Memory B cell (primary cell): ENCODE data around the gene KRTAP10-2.
A peak's percentile ranks its signal among the peaks of the same experiment; 100 is the strongest.
"Not testable (repeated sequence)": the region's sequence is repeated elsewhere in the genome, so short reads cannot be mapped to it uniquely, and the experiment has no call there.

Experiments
- ATAC-seq: fragments of 150-1000 bp; cut with Tn5 transposase; 2 replicates; pipeline ENCODE4 v1.10.0; 2021; ENCODE audit warnings: low read depth, mild to moderate bottlenecking, moderate library complexity
- DNase-seq, 2 donors: peaks; one replicate each; pipeline ENCODE4 v3.0.0; 2022; ENCODE audit warnings: low spot score in 2 of 2
- H3K27ac Mint-ChIP-seq: one replicate; pipeline ENCODE4 v1.8.0; 2022; ENCODE audit warnings: mild to moderate bottlenecking, moderate library complexity, mixed read lengths
- H3K27me3 Mint-ChIP-seq: one replicate; pipeline ENCODE4 v1.8.0; 2022; ENCODE audit warnings: mixed read lengths
- H3K36me3 Mint-ChIP-seq: one replicate; pipeline ENCODE4 v1.8.0; 2022; ENCODE audit warnings: mild to moderate bottlenecking, mixed read lengths
- H3K4me1 Mint-ChIP-seq: one replicate; pipeline ENCODE4 v1.8.0; 2022; ENCODE audit warnings: mixed read lengths
- H3K4me3 Mint-ChIP-seq: one replicate; pipeline ENCODE4 v1.8.0; 2022; ENCODE audit warnings: mild to moderate bottlenecking, moderate library complexity, mixed read lengths
- H3K9me3 Mint-ChIP-seq: one replicate; pipeline ENCODE4 v1.8.0; 2022; ENCODE audit warnings: mixed read lengths

The KRTAP10-2 gene

GRCh38 chr21:44590897-44591800 is 39.8 kb upstream of the KRTAP10-2 start:
- not testable (repeated sequence) for ATAC-seq, H3K36me3 Mint-ChIP-seq, H3K4me1 Mint-ChIP-seq, H3K9me3 Mint-ChIP-seq, DNase-seq, H3K27ac Mint-ChIP-seq, H3K4me3 Mint-ChIP-seq
- peaks cover 23% of the 10 kb centered on the region for H3K27me3 Mint-ChIP-seq

DNA sequence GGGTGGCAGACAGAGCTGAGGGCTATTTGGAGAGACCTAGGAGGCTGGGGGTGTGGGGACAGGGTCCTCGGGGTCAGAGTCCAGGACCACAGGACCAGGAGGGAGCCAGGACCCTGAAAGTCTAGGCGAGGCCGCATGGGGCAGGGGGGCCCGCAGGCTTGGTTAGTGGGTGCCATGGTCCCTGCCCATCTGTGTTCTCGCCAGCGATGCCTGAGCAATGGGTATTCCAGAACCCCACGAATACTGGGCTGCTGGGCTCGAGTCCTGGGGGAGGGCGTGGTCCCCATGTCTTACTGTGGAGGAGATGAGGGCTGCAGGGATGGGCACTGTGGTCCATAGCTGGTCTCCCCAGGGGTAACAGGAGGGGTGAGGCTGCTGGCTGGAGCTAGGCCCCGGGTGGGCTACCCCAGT is 39.0 kb upstream of the KRTAP10-2 start:
- DNase-seq (peak in 1 of 2 donors; percentile 9), ATAC-seq (no peak)
- Mint-ChIP-seq H3K4me1 (peaks cover 2% of the 10 kb centered on the region), H3K4me3 (no peak overlapping the region), H3K36me3 (no peaks in the 10 kb centered on the region), H3K27ac (no peak overlapping the region), H3K9me3 (peaks cover 3% of the 10 kb centered on the region), H3K27me3 (peaks cover 26% of the 10 kb centered on the region)

DNA sequence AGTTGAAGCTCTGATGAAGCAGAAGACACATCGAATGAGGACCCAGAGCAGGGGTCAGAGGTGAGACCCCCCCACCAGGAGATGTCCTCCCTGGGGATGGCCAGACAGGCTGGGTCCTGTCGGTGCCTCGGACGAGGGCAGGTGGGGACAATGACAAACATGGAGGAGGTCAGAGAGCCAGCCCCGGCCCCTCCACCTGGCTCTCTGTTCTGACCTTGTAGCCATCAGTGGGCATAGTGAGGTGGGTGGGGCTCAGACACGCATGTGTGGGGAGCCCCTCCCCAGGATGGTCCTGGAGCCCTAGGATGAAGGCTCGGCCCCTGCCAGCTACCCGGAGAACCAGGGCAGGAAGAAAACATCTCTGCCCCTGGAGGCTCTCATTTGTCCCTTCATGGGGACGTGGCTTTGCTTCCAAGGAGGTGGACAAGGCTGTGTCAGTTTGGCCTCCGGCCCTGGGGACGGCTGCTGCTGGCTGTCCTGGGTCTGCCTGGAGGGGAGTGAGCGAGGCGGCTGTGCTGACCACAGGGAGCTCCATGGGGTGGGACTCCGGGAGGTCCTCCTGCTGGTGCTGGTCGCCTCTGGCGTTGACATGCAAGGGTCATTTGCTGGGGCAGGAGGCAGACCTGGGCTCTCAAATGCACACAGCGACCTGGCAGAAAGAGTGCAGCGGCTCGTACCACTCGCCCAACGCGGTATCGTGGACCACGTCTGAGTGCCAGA is 38.4 kb upstream of the KRTAP10-2 start:
- Mint-ChIP-seq H3K4me3 (no peak overlapping the region), H3K27ac (no peak overlapping the region), H3K9me3 (peaks cover 3% of the 10 kb centered on the region), H3K4me1 (no peaks in the 10 kb centered on the region), H3K36me3 (no peaks in the 10 kb centered on the region), H3K27me3 (peaks cover 25% of the 10 kb centered on the region)
- ATAC-seq = no peak
- no peak for DNase-seq

GRCh38 chr21:44589094-44589493 is 37.8 kb upstream of the KRTAP10-2 start:
- H3K36me3 Mint-ChIP-seq = no peaks in the 10 kb centered on the region
- no peak overlapping the region for H3K27ac Mint-ChIP-seq
- H3K27me3 Mint-ChIP-seq = peaks cover 30% of the 10 kb centered on the region
- H3K9me3 Mint-ChIP-seq = peaks cover 3% of the 10 kb centered on the region
- ATAC-seq (no peak), DNase-seq (no peak)
- H3K4me3 Mint-ChIP-seq = no peak overlapping the region
- H3K4me1 Mint-ChIP-seq = no peaks in the 10 kb centered on the region

GRCh38 chr21:44585892-44586291 is 34.6 kb upstream of the KRTAP10-2 start:
- Mint-ChIP-seq H3K27me3 (peaks cover 22% of the 10 kb centered on the region), H3K27ac (no peak overlapping the region), H3K4me1 (no peaks in the 10 kb centered on the region)

DNA sequence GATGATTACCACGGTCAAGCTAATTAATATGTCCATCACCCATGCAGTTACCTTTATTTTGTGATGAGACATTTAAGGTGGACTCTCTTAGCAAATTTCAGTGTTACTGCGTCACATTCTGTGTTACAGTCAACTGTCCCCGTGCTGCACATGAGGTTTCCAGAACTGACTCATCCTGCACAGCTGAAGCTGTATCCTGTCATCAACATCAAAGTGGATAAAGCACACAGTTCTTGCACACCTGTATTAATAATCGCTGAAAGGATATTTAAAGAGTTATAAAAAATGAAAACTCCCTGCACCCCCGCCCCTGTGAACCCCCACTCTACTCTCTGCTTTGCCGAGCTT is 32.5 kb upstream of the KRTAP10-2 start:
- DNase-seq (no peak), ATAC-seq (no peak)
- Mint-ChIP-seq H3K36me3 (peaks cover 10% of the 10 kb centered on the region), H3K27me3 (peaks cover 24% of the 10 kb centered on the region), H3K27ac (no peak overlapping the region), H3K4me3 (no peak overlapping the region), H3K4me1 (no peaks in the 10 kb centered on the region), H3K9me3 (peaks cover 21% of the 10 kb centered on the region)

More at GRCh38 chr21:44585892-44586291, 34.6 kb upstream of the KRTAP10-2 start:
- DNase-seq = no peak
- ATAC-seq = no peak
- H3K9me3 Mint-ChIP-seq = peaks cover 12% of the 10 kb centered on the region
- no peak overlapping the region for H3K4me3 Mint-ChIP-seq
- H3K36me3 Mint-ChIP-seq = peaks cover 1% of the 10 kb centered on the region

GRCh38 chr21:44583089-44583799 is 31.9 kb upstream of the KRTAP10-2 start:
- Mint-ChIP-seq H3K27me3 (peaks cover 24% of the 10 kb centered on the region), H3K9me3 (peaks cover 21% of the 10 kb centered on the region), H3K27ac (no peak overlapping the region), H3K4me3 (no peak overlapping the region), H3K36me3 (peaks cover 10% of the 10 kb centered on the region), H3K4me1 (no peaks in the 10 kb centered on the region)
- ATAC-seq (no peak), DNase-seq (no peak)

DNA sequence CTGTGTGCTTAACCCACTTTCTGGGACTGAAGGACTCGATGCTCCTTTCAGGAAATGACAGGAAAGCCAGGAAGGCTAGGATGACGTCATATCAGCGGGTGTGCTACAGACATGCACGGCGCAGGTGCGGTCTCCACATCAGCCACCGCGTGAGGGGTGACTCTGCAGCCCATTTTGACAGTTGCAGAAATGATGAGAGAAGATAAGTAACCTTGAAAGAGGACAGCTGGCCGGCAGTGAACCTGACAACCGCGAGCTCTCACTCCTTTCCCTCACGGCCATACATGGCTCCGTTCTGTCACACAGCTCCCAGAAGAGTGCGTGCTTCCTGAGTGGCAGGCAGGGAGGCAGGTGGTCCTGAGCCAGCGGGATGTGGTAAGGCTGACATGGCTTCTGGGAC is 30.8 kb upstream of the KRTAP10-2 start:
- peaks cover 25% of the 10 kb centered on the region for H3K9me3 Mint-ChIP-seq
- H3K36me3 Mint-ChIP-seq = peaks cover 10% of the 10 kb centered on the region
- H3K27ac Mint-ChIP-seq = no peak overlapping the region
- H3K4me3 Mint-ChIP-seq = no peak overlapping the region
- ATAC-seq (no peak), DNase-seq (no peak)
- peaks cover 27% of the 10 kb centered on the region for H3K27me3 Mint-ChIP-seq
- no peaks in the 10 kb centered on the region for H3K4me1 Mint-ChIP-seq

- H3K4me3 Mint-ChIP-seq = no peak overlapping the region
- no peaks in the 10 kb centered on the region for H3K4me1 Mint-ChIP-seq
- H3K36me3 Mint-ChIP-seq = peaks cover 12% of the 10 kb centered on the region
- H3K27ac Mint-ChIP-seq = no peak overlapping the region
- ATAC-seq = no peak
- H3K9me3 Mint-ChIP-seq = peaks cover 28% of the 10 kb centered on the region
- DNase-seq = no peak
- peaks cover 23% of the 10 kb centered on the region for H3K27me3 Mint-ChIP-seq
Measured at GRCh38 chr21:44581158-44581557, 29.9 kb upstream of the KRTAP10-2 start.

DNA sequence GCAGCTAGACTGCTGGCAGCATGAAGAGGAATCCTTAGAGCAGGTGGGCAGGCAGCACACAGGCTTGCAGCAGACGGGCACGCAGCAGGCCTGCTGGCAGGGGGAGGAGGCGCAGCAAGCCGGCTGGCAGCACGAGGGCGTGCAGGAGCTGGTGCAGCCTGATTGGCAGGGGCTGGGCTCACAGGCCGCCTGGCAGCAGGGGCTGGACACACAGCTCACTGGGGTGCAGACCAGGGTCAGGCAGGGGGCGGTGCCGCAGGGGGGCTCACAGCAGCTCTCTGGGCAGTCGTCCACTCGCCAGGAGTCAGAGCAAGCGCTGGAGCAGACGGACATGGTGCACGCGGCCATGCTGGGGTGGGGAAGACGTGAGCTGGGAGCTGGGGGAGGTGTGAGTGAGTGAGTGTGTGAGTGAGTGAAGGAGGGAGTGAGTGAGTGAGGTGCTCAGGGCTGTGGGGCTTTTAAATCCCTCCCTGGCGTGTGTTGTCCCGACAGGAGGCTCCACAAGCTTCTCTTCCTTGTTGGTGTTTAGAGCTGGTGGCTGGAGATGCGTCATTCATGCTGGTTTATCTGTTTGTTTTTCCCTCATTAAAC is 29.0 kb upstream of the KRTAP10-2 start, which contains the start of gene KRTAP10-5:
Gene KRTAP10-5, minus strand, starts transcription at position 374 of the 591 bp plus-strand sequence. Its CDS starts 26 bp downstream, at position 348.
- not testable (repeated sequence) for H3K4me3 Mint-ChIP-seq, ATAC-seq, DNase-seq, H3K27ac Mint-ChIP-seq, H3K4me1 Mint-ChIP-seq
- H3K27me3 Mint-ChIP-seq = peaks cover 23% of the 10 kb centered on the region
- peaks cover 25% of the 10 kb centered on the region for H3K9me3 Mint-ChIP-seq
- H3K36me3 Mint-ChIP-seq = peaks cover 12% of the 10 kb centered on the region

DNA sequence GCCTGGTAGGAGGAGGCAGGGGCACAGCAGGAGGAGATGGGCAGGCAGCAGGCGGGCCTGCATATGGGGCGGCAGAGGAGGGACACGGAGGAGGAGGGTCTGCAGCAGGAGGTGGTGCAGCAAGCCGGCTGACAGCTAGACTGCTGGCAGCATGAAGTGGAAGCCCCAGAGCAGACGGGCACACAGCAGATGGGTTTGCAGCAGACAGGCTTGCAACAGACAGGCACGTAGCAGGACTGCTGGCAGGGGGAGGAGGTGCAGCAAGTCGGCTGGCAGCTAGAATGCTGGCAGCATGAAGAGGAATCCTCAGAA is 28.5 kb upstream of the KRTAP10-2 start:
- DNase-seq = no peak
- peaks cover 22% of the 10 kb centered on the region for H3K27me3 Mint-ChIP-seq
- H3K4me3 Mint-ChIP-seq = no peak overlapping the region
- H3K9me3 Mint-ChIP-seq = peaks cover 25% of the 10 kb centered on the region
- peaks cover 12% of the 10 kb centered on the region for H3K36me3 Mint-ChIP-seq
- peaks cover 2% of the 10 kb centered on the region for H3K4me1 Mint-ChIP-seq
- no peak for ATAC-seq
- no peak overlapping the region for H3K27ac Mint-ChIP-seq

DNA sequence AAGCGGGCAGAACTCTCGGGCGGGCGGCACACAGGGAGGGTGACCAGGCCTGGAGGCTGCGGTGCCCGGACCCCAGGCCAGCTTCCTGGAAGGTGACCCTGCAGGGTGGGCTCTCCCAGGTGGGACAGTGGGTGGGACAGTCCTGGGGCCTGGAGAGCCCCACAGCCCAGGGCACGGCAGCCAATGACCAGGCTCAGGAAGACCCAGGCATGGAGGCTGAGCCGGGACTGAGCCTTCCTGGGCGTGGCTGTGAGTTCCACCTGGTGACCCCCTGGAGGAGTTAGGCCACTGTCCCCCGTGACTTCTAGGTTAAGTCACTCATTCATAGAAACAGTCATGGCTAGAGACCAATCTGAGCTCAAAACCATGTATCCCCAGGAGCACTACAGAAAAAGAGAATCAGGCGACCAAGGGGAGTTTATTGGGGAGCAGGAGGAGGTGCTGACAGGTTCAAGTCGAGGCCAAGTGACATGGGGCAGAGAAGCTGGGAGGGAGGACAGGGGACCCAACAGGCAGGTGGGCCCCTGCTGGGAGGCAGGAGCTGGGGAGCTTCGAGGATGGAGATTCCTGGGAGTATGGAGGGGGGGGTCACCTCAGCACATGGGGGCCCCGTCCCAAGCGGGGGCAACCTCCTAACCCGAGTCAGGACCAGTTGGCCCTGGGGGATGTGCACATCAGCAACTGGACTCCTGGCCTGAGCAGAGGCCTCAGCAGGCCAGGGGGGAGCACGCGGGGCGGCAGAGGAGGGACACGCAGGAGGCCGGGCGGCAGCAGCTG is 27.9 kb upstream of the KRTAP10-2 start:
- peaks cover 12% of the 10 kb centered on the region for H3K36me3 Mint-ChIP-seq
- H3K9me3 Mint-ChIP-seq = peaks cover 25% of the 10 kb centered on the region
- H3K27me3 Mint-ChIP-seq = peaks cover 24% of the 10 kb centered on the region

DNA sequence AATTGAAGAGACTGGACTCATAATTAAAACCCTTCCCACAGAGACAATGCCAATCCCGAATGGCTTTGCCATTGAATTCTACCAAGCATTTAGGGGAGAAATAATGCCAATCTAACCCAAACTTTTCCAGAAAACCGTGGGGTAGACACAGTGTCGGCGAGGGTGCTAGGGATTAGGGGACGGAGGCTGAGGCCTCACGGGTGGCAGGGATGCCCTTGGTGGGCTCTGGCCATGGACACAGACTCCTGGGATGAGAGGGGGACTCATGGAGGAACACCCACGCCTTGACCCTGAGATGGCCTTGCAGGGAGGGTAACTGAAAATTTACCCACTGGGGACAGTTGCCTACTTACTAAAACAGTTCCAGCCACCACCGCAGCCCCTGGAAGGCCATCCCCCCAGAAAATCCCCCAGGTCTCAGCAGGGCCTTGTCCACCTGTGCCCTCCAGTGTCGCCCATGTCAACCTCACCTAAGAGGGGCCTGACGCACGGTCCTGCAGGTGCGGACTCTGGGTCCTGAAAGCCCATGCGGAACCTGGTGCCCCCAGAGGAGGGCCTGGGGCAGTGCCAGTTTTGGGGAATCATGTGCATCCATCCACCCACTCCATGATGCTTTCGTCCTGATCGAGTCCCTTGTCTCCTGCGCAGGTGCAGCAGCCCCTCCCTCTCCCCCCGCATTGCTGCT is 27.2 kb upstream of the KRTAP10-2 start:
- DNase-seq (no peak), ATAC-seq (no peak)
- peaks cover 2% of the 10 kb centered on the region for H3K4me1 Mint-ChIP-seq
- H3K36me3 Mint-ChIP-seq = peaks cover 12% of the 10 kb centered on the region
- H3K4me3 Mint-ChIP-seq = no peak overlapping the region
- no peak overlapping the region for H3K27ac Mint-ChIP-seq
- peaks cover 23% of the 10 kb centered on the region for H3K27me3 Mint-ChIP-seq
- H3K9me3 Mint-ChIP-seq = peaks cover 25% of the 10 kb centered on the region

More for the DNA sequence above, 27.9 kb upstream of the KRTAP10-2 start:
- Mint-ChIP-seq H3K27ac (no peak overlapping the region), H3K4me1 (peaks cover 2% of the 10 kb centered on the region), H3K4me3 (no peak overlapping the region)
- ATAC-seq = no peak
- DNase-seq = no peak
